Measurements from ENCODE around the gene LRRC49. TPM values are rescaled to one million over a fixed set of nuclear protein-coding genes. Genes with fewer than 3 reads are reported as not detected.
"Not testable (repeated sequence)": the region's sequence is repeated elsewhere in the genome, so short reads cannot be mapped to it uniquely, and the experiment has no call there.

The LRRC49 gene
- total RNA-seq, 2 donors from 2014 or later, result 5.2 to 6.9 TPM

GRCh38 chr15:70857562-70858285, 34.9 kb upstream of the LRRC49 start:
- Mint-ChIP-seq H3K4me1 (peaks cover 4% of the 10 kb centered on the region), H3K36me3 (ENCODE audit: low read depth) (peaks cover 2% of the 10 kb centered on the region), H3K27ac (no peak overlapping the region), H3K4me3 (no peak overlapping the region), H3K27me3 (peaks cover 54% of the 10 kb centered on the region)
- H3K9me3 ChIP-seq (ENCODE audit: control insufficient read depth, low read length, poor library complexity, severe bottlenecking), result no peaks in the 10 kb centered on the region
- DNase-seq (no peak), ATAC-seq (no peak)

- DNase-seq; ATAC-seq; H3K4me3 Mint-ChIP-seq; H3K9me3 ChIP-seq (ENCODE audit: control insufficient read depth, low read length, poor library complexity, severe bottlenecking); H3K27ac Mint-ChIP-seq; H3K36me3 Mint-ChIP-seq (ENCODE audit: low read depth); H3K4me1 Mint-ChIP-seq: not testable (repeated sequence)
- H3K27me3 Mint-ChIP-seq, result peaks cover 54% of the 10 kb centered on the region
These were observed 33.9 kb upstream of the LRRC49 start for GRCh38 chr15:70858614-70859321.

DNA sequence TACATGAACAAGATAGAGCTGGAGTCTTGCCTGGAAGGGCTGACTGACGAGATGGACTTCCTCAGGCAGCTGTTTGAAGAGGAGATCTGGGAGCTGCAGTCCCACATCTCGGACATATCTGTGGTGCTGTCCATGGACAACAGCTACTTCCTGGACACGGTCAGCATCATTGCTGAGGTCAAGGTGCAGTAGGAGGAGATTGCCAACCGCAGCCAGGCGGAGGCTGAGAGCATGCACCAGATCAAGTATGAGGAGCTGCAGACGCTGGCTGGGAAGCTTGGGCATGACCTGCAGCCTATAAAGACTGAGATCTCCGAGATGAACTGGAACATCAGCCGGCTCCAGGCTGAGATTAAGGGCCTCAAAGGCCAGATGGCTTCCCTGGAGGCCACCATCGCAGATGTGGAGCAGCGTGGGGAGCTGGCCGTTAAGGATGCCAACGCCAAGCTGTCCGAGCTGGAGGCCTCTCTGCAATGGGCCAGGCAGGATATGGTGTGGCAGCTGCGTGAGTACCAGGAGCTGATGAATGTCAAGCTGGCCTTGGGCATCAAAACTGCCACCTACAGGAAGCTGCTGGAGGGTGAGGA, 33.2 kb upstream of the LRRC49 start:
- DNase-seq (no peak), ATAC-seq (no peak)
- H3K36me3 Mint-ChIP-seq (ENCODE audit: low read depth), result peaks cover 2% of the 10 kb centered on the region
- peaks cover 52% of the 10 kb centered on the region for H3K27me3 Mint-ChIP-seq
- no peak overlapping the region for H3K4me3 Mint-ChIP-seq
- no peaks in the 10 kb centered on the region for H3K9me3 ChIP-seq (ENCODE audit: control insufficient read depth, low read length, poor library complexity, severe bottlenecking)
- H3K4me1 Mint-ChIP-seq, result peaks cover 2% of the 10 kb centered on the region
- H3K27ac Mint-ChIP-seq, result no peak overlapping the region

DNA sequence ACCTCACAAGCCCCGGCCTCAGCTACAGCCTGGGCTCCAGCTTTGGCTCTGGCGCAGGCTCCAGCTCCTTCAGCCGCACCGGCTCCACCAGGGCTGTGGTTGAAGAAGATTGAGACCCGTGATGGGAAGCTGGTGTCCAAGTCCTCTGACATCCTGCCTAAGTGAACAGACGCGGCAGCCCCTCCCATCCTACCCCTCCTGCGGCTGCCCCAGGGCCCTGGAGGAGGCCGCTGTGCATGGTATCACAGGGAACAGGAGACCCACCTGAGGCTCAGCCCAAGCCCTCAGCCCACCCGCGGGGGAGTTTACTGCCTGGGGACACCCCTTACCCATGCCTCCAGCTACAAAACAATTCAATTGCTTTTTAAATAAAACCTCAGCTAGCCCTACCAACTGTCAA, 32.6 kb upstream of the LRRC49 start:
- H3K9me3 ChIP-seq (ENCODE audit: control insufficient read depth, low read length, poor library complexity, severe bottlenecking), result no peaks in the 10 kb centered on the region
- DNase-seq, result no peak
- Mint-ChIP-seq H3K27me3 (peaks cover 46% of the 10 kb centered on the region), H3K4me3 (no peak overlapping the region), H3K36me3 (ENCODE audit: low read depth) (peaks cover 2% of the 10 kb centered on the region), H3K27ac (no peak overlapping the region), H3K4me1 (no peaks in the 10 kb centered on the region)
- ATAC-seq, result no peak

- no peak for ATAC-seq
- H3K4me3 Mint-ChIP-seq, result no peak overlapping the region
- peaks cover 28% of the 10 kb centered on the region for H3K27me3 Mint-ChIP-seq
- H3K4me1 Mint-ChIP-seq, result no peaks in the 10 kb centered on the region
- DNase-seq, result no peak
- no peaks in the 10 kb centered on the region for H3K9me3 ChIP-seq (ENCODE audit: control insufficient read depth, low read length, poor library complexity, severe bottlenecking)
- no peak overlapping the region for H3K27ac Mint-ChIP-seq
- H3K36me3 Mint-ChIP-seq (ENCODE audit: low read depth), result peaks cover 2% of the 10 kb centered on the region
These were observed 29.0 kb upstream of the LRRC49 start for GRCh38 chr15:70863450-70864218.

GRCh38 chr15:70866982-70867641, 25.5 kb upstream of the LRRC49 start:
- H3K9me3 ChIP-seq (ENCODE audit: control insufficient read depth, low read length, poor library complexity, severe bottlenecking), result no peaks in the 10 kb centered on the region
- H3K36me3 Mint-ChIP-seq (ENCODE audit: low read depth), result peaks cover 2% of the 10 kb centered on the region
- H3K4me1 Mint-ChIP-seq, result no peaks in the 10 kb centered on the region
- no peak for DNase-seq
- H3K27ac Mint-ChIP-seq, result no peak overlapping the region
- no peak overlapping the region for H3K4me3 Mint-ChIP-seq
- ATAC-seq, result no peak
- peaks cover 18% of the 10 kb centered on the region for H3K27me3 Mint-ChIP-seq

- H3K27me3 Mint-ChIP-seq, result peaks cover 18% of the 10 kb centered on the region
- no peaks in the 10 kb centered on the region for H3K9me3 ChIP-seq (ENCODE audit: control insufficient read depth, low read length, poor library complexity, severe bottlenecking)
- ATAC-seq (no peak), DNase-seq (no peak)
- H3K27ac Mint-ChIP-seq, result no peak overlapping the region
- no peak overlapping the region for H3K4me3 Mint-ChIP-seq
- H3K36me3 Mint-ChIP-seq (ENCODE audit: low read depth), result peaks cover 2% of the 10 kb centered on the region
- H3K4me1 Mint-ChIP-seq, result no peaks in the 10 kb centered on the region
These were observed 24.6 kb upstream of the LRRC49 start for GRCh38 chr15:70867911-70868467.

GRCh38 chr15:70869346-70869745, 23.3 kb upstream of the LRRC49 start:
- peaks cover 2% of the 10 kb centered on the region for H3K36me3 Mint-ChIP-seq (ENCODE audit: low read depth)
- no peak overlapping the region for H3K4me3 Mint-ChIP-seq
- no peak for DNase-seq
- H3K27me3 Mint-ChIP-seq, result peaks cover 23% of the 10 kb centered on the region
- ATAC-seq, result no peak
- no peaks in the 10 kb centered on the region for H3K9me3 ChIP-seq (ENCODE audit: control insufficient read depth, low read length, poor library complexity, severe bottlenecking)
- no peaks in the 10 kb centered on the region for H3K4me1 Mint-ChIP-seq
- no peak overlapping the region for H3K27ac Mint-ChIP-seq

DNA sequence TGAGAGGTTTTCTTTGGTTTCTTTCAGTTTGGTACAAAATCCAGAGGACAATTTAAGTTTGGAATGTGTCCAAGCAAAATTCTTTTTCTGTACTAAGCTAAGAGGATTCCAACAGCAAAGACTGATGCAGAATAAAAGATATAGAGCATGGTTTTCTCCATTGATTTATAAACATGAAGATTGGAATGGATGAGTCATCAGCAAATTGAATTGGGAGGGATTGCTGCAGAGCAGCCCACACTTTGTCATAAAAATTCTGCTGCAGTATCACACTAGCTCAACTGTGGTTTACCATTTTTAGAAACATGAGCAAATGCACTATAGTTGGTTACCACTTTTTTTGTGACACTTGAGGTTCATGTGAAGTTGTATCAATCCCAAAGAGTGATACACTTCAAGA, 22.6 kb upstream of the LRRC49 start:
- DNase-seq (no peak), ATAC-seq (no peak)
- H3K9me3 ChIP-seq (ENCODE audit: control insufficient read depth, low read length, poor library complexity, severe bottlenecking), result no peaks in the 10 kb centered on the region
- H3K4me1 Mint-ChIP-seq, result no peaks in the 10 kb centered on the region
- no peak overlapping the region for H3K27ac Mint-ChIP-seq
- H3K4me3 Mint-ChIP-seq, result no peak overlapping the region
- peaks cover 2% of the 10 kb centered on the region for H3K36me3 Mint-ChIP-seq (ENCODE audit: low read depth)
- H3K27me3 Mint-ChIP-seq, result peaks cover 30% of the 10 kb centered on the region

DNA sequence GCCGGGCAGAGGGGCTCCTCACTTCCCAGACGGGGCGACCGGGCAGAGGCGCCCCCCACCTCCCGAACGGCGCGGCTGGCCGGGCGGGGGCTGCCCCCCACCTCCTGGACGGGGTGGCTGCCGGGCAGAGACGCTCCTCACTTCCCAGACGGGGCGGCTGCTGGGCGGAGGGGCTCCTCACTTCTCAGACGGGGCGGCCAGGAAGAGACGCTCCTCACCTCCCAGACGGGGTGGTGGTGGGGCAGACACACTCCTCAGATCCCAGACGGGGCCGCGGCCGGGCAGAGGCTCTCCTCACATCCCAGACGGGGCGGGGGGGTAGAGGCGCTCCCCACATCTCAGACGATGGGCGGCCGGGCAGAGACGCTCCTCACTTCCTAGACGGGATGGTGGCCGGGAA, 21.1 kb upstream of the LRRC49 start:
- not testable (repeated sequence) for H3K27ac Mint-ChIP-seq; ATAC-seq; H3K4me3 Mint-ChIP-seq; DNase-seq; H3K36me3 Mint-ChIP-seq (ENCODE audit: low read depth); H3K9me3 ChIP-seq (ENCODE audit: control insufficient read depth, low read length, poor library complexity, severe bottlenecking); H3K4me1 Mint-ChIP-seq
- peaks cover 45% of the 10 kb centered on the region for H3K27me3 Mint-ChIP-seq

DNA sequence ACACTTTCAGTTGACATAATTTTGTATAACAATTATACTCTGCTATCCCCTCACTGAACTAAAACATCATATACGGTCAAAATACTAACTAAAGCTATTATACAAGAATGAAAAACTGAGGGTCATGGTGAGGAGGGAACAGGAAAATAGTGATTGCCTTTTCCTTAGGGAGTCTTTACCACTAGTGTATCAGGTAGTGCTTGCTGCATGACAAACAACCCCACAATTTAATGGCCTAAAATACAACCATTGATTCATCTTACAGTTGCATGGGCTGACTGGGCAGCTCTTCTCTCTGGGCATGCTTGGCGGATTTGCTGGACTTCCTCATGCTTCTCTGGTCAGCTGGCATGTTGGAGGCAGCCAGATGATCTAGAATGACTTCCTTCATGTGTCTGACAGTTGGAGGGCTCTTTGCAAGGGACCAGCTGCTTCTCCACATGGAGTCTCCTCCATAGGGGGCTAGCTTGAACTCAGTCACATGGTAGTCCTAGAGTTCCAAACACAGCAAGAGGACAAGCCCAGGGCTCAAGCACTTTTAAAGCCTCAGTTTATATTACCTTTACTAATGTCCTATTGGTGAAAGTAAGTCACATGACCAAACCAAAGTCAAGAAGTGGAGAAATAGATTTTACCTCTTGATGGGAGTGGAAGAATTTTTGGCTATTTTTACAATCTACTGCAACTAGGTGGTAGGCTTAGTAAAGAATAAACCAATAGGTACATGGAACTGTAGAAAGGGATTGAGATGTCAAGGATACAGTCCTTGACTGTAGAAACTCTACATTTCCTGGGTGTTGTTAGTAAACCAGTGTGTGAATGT, 19.2 kb upstream of the LRRC49 start:
- no peak overlapping the region for H3K4me3 Mint-ChIP-seq
- no peaks in the 10 kb centered on the region for H3K9me3 ChIP-seq (ENCODE audit: control insufficient read depth, low read length, poor library complexity, severe bottlenecking)
- no peaks in the 10 kb centered on the region for H3K4me1 Mint-ChIP-seq
- DNase-seq, result no peak
- H3K27ac Mint-ChIP-seq, result no peak overlapping the region
- H3K36me3 Mint-ChIP-seq (ENCODE audit: low read depth), result peaks cover 2% of the 10 kb centered on the region
- no peak for ATAC-seq
- H3K27me3 Mint-ChIP-seq, result peaks cover 44% of the 10 kb centered on the region
